Neural cell (in vitro differentiated cells): ENCODE data around the gene PKNOX2. TPM values are rescaled to one million over a fixed set of nuclear protein-coding genes. Genes with fewer than 3 reads are reported as not detected.

Experiments used
- H2AFZ ChIP-seq: fragments of 200-600, 300-800 bp; sonication (generic), shearing (Covaris generic); 2 replicates; pipeline ENCODE4 v1.6.0; 2014; ENCODE audit warnings: low read depth, mild to moderate bottlenecking, antibody characterized with exemption, low read length, moderate library complexity
- H3F3A ChIP-seq: fragments of 200-600 bp; shearing (Covaris generic); 2 replicates; pipeline ENCODE4 v1.6.1; 2016; ENCODE audit warnings: mild to moderate bottlenecking, moderate library complexity, mixed read lengths, antibody characterized with exemption, low read length; ENCODE audit not compliant: insufficient read depth, poor library complexity, severe bottlenecking
- H3K27ac ChIP-seq: fragments of 200-600, 300-800 bp; sonication (generic), shearing (Covaris generic); 2 replicates; pipeline ENCODE4 v1.5.1; 2014; ENCODE audit warnings: mild to moderate bottlenecking, low read length, moderate library complexity
- H3K27me3 ChIP-seq: fragments of 300-800, 200-600 bp; sonication (generic), shearing (Covaris generic); 2 replicates; pipeline ENCODE4 v1.6.0; 2014; ENCODE audit warnings: mild to moderate bottlenecking, low read depth, low read length, moderate library complexity; ENCODE audit not compliant: insufficient read depth
- H3K36me3 ChIP-seq: fragments of 300-800, 200-600 bp; sonication (generic), shearing (Covaris generic); 2 replicates; pipeline ENCODE4 v1.5.1; 2014; ENCODE audit warnings: mild to moderate bottlenecking, antibody characterized with exemption, low read length, moderate library complexity; ENCODE audit not compliant: insufficient read depth
- H3K4me2 ChIP-seq: fragments of 300-800, 200-600 bp; sonication (generic), shearing (Covaris generic); 2 replicates; pipeline ENCODE4 v1.6.0; 2014; ENCODE audit warnings: mild to moderate bottlenecking, low read length
- H3K4me3 ChIP-seq: fragments of 300-800, 200-600 bp; sonication (generic), shearing (Covaris generic); 2 replicates; pipeline ENCODE4 v1.5.1; 2014; ENCODE audit warnings: mild to moderate bottlenecking, low read length, moderate library complexity
- H3K79me2 ChIP-seq: fragments of 200-600 bp; shearing (Covaris generic); replicated peaks from 2 replicates; pipeline ENCODE4 v1.6.0; 2014; ENCODE audit warnings: mild to moderate bottlenecking, low read length, moderate library complexity; ENCODE audit not compliant: insufficient read depth
- H3K9ac ChIP-seq: fragments of 300-800, 200-600 bp; sonication (generic), shearing (Covaris generic); 2 replicates; pipeline ENCODE4 v1.6.1; 2016; ENCODE audit warnings: mild to moderate bottlenecking, low read length, mixed read lengths
- H3K9me2 ChIP-seq: fragments of 200-600 bp; shearing (Covaris generic); 2 replicates; pipeline ENCODE4 v1.6.1; 2016; ENCODE audit warnings: mild to moderate bottlenecking, low read length, mixed read lengths; ENCODE audit not compliant: insufficient read depth
- H3K9me3 ChIP-seq: fragments of 200-600, 300-800 bp; sonication (generic), shearing (Covaris generic); 2 replicates; pipeline ENCODE4 v1.6.1; 2016; ENCODE audit warnings: mild to moderate bottlenecking, mixed run types, low read length, moderate library complexity, mixed read lengths
- H4K20me1 ChIP-seq: fragments of 200-600 bp; shearing (Covaris generic); 2 replicates; pipeline ENCODE4 v1.6.1; 2016; ENCODE audit warnings: mild to moderate bottlenecking, mixed run types; ENCODE audit not compliant: insufficient read depth
- EP300 ChIP-seq: fragments of 450-650 bp; conservative IDR thresholded peaks from 2 replicates; pipeline ENCODE4 v1.6.1; 2014; ENCODE audit warnings: antibody characterized with exemption, mild to moderate bottlenecking, moderate library complexity; ENCODE audit not compliant: poor library complexity, severe bottlenecking
- EZH2 ChIP-seq: fragments of 200-600, 300-800 bp; shearing (Covaris generic), sonication (generic); IDR thresholded peaks from 2 replicates; pipeline ENCODE4 v1.6.1; 2014; ENCODE audit warnings: antibody characterized with exemption, low read length, borderline replicate concordance, mild to moderate bottlenecking; ENCODE audit not compliant: insufficient read depth, poor library complexity, severe bottlenecking
- MXI1 ChIP-seq: fragments of 450-650 bp; conservative IDR thresholded peaks from 2 replicates; pipeline ENCODE4 v1.6.1; 2014; ENCODE audit warnings: antibody characterized with exemption, mild to moderate bottlenecking; ENCODE audit not compliant: poor library complexity, severe bottlenecking
- POLR2AphosphoS5 ChIP-seq: IDR thresholded peaks from 2 replicates; pipeline ENCODE4 v1.6.1; 2012
- RAD21 ChIP-seq: fragments of 450-650 bp; conservative IDR thresholded peaks from 2 replicates; pipeline ENCODE4 v1.6.1; 2014; ENCODE audit warnings: antibody characterized with exemption, mild to moderate bottlenecking, moderate library complexity
- SMC3 ChIP-seq: fragments of 450-650 bp; conservative IDR thresholded peaks from 2 replicates; pipeline ENCODE4 v1.6.1; 2014; ENCODE audit warnings: antibody characterized with exemption, mild to moderate bottlenecking, moderate library complexity; ENCODE audit not compliant: poor library complexity
- TAF1 ChIP-seq: IDR thresholded peaks from 2 replicates; pipeline ENCODE4 v1.6.1; 2012; ENCODE audit warnings: low read depth
- polyA plus RNA-seq: library from polyadenylated mRNA; depleted of rRNA; stranded (reverse); fragments of >200 nt; gene quantifications from 2 replicates; pipeline ENCODE4 v1.2.3, GENCODE V29; 2014
- TF ChIP-seq, protein P1 (sequence below): fragments of 450-650 bp; IDR thresholded peaks from 2 replicates; pipeline ENCODE4 v1.5.1; 2014; ENCODE audit warnings: antibody characterized with exemption, mild to moderate bottlenecking, moderate library complexity; ENCODE audit not compliant: poor library complexity, severe bottlenecking
- TF ChIP-seq, protein P2 (sequence below): IDR thresholded peaks from 2 replicates; pipeline ENCODE4 v1.6.1; 2012; ENCODE audit warnings: borderline replicate concordance

Gene PKNOX2
- polyA plus RNA-seq, 1 donor from 2014 or later, result 0.99 TPM

DNA sequence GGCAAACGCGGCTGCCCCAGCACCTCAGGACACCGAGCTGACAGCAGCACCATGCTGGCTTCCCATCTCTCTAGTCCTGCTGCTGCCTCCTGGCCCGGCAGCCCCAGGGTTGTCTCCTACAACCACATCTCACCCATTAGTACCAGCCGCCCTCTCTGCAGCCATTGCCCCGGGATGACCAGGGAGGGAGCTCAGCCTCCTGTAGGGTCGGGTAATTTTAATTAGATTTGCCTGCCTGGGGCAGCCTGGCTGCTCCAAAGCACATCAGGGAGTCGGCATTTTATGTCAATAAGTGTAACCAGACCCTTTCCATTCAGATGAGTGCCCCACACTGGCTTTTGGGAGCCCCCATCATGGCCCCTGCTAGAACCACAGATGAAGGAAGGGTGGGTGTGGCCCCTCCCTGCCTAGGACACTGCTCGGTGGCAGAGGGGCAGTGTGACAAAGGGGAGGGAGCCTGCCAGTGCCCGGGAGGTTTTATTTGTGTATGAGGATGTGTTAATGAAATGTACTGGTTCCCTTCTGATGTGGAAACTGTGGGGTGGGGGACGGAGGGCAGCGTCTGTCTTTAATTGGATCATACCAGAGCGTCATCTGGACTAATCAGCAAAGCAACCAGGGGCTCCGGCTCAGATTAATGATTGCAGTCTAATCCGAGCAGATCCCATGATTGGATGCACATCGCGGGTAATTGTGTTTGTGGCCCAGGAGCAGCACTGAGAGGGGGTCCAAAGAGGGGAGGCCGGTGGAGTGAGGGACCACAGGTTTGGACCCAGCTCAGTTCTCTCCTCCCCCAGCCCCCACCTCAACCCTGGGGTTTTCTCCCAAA lies 206.2 kb downstream of the PKNOX2 start:
- peak overlapping the region; percentile 57 for H3K4me2 ChIP-seq
- TF ChIP-seq, protein P1, sequence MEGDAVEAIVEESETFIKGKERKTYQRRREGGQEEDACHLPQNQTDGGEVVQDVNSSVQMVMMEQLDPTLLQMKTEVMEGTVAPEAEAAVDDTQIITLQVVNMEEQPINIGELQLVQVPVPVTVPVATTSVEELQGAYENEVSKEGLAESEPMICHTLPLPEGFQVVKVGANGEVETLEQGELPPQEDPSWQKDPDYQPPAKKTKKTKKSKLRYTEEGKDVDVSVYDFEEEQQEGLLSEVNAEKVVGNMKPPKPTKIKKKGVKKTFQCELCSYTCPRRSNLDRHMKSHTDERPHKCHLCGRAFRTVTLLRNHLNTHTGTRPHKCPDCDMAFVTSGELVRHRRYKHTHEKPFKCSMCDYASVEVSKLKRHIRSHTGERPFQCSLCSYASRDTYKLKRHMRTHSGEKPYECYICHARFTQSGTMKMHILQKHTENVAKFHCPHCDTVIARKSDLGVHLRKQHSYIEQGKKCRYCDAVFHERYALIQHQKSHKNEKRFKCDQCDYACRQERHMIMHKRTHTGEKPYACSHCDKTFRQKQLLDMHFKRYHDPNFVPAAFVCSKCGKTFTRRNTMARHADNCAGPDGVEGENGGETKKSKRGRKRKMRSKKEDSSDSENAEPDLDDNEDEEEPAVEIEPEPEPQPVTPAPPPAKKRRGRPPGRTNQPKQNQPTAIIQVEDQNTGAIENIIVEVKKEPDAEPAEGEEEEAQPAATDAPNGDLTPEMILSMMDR, result no peak
- TF ChIP-seq TAF1 (no peak), POLR2AphosphoS5 (no peak), SMC3 (no peak), MXI1 (no peak), EP300 (no peak), RAD21 (no peak), EZH2 (no peak)
- TF ChIP-seq, protein P2, sequence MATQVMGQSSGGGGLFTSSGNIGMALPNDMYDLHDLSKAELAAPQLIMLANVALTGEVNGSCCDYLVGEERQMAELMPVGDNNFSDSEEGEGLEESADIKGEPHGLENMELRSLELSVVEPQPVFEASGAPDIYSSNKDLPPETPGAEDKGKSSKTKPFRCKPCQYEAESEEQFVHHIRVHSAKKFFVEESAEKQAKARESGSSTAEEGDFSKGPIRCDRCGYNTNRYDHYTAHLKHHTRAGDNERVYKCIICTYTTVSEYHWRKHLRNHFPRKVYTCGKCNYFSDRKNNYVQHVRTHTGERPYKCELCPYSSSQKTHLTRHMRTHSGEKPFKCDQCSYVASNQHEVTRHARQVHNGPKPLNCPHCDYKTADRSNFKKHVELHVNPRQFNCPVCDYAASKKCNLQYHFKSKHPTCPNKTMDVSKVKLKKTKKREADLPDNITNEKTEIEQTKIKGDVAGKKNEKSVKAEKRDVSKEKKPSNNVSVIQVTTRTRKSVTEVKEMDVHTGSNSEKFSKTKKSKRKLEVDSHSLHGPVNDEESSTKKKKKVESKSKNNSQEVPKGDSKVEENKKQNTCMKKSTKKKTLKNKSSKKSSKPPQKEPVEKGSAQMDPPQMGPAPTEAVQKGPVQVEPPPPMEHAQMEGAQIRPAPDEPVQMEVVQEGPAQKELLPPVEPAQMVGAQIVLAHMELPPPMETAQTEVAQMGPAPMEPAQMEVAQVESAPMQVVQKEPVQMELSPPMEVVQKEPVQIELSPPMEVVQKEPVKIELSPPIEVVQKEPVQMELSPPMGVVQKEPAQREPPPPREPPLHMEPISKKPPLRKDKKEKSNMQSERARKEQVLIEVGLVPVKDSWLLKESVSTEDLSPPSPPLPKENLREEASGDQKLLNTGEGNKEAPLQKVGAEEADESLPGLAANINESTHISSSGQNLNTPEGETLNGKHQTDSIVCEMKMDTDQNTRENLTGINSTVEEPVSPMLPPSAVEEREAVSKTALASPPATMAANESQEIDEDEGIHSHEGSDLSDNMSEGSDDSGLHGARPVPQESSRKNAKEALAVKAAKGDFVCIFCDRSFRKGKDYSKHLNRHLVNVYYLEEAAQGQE, result no peak
- H3K9ac ChIP-seq, result peak overlapping the region; percentile 39
- H3K36me3 ChIP-seq, result no peaks in the 10 kb centered on the region
- H3F3A ChIP-seq, result no peaks in the 10 kb centered on the region
- H2AFZ ChIP-seq, result peak overlapping the region; percentile 1
- peak overlapping the region; percentile 72 for H3K27ac ChIP-seq
- no peaks in the 10 kb centered on the region for H3K9me2 ChIP-seq
- no peaks in the 10 kb centered on the region for H4K20me1 ChIP-seq
- H3K27me3 ChIP-seq, result no peaks in the 10 kb centered on the region
- peak overlapping the region; percentile 46 for H3K4me3 ChIP-seq
- no peaks in the 10 kb centered on the region for H3K79me2 ChIP-seq
- no peaks in the 10 kb centered on the region for H3K9me3 ChIP-seq

DNA sequence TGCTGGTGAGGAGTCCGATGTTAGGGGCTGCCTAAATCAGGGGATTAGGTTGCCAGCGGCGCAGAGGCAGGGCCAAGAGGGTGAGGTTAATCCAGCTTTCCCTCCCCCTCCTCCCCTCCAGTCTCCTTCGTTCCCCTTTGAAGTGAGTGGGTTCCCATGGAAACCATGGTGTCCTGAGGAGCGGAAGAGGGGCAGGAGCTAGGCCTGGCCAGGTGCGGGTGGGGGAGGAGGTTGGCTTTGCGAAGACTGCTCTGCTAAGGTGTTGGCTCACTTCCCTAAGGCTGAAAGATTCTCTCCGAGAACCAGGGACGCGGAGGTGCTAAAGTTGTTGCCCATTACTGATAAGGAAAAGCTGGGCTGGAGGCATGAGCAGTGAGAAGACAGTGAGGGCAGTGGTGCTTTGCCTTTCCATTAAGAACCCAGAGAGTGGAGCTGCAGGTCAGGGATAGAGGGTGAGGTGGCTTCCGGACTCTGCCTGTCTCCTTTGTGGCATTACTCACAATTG lies 206.9 kb downstream of the PKNOX2 start:
- Histone ChIP-seq H4K20me1 (no peaks in the 10 kb centered on the region), H3K36me3 (no peaks in the 10 kb centered on the region), H3K27me3 (no peaks in the 10 kb centered on the region), H3K4me2 (peak overlapping the region; percentile 57), H3F3A (no peaks in the 10 kb centered on the region), H3K4me3 (peak overlapping the region; percentile 46), H3K9me2 (no peaks in the 10 kb centered on the region), H3K9me3 (no peaks in the 10 kb centered on the region), H2AFZ (peak overlapping the region; percentile 1), H3K27ac (peak overlapping the region; percentile 72), H3K79me2 (no peaks in the 10 kb centered on the region), H3K9ac (peak overlapping the region; percentile 39)
- TF ChIP-seq, protein P1, result peak; percentile 32
- TF ChIP-seq EZH2 (no peak), POLR2AphosphoS5 (peak; percentile 50), RAD21 (peak; percentile 50), EP300 (peak; percentile 65), MXI1 (no peak), SMC3 (peak; percentile 58)
- TF ChIP-seq, protein P2, result peak; percentile 48
